H9 (cell line): Measurements from ENCODE around the gene PPP1R13B. TPM values are rescaled to one million over a fixed set of nuclear protein-coding genes. Genes with fewer than 3 reads are reported as not detected.

Experiments
- DNase-seq: peaks from one replicate; pipeline ENCODE4 v3.0.0-alpha.2; 2017
- H2AFZ ChIP-seq: one replicate; pipeline ENCODE4 v1.6.1; 2013; ENCODE audit warnings: mild to moderate bottlenecking, low read length, control low read depth, moderate library complexity
- H2AK5ac ChIP-seq: 2 replicates; pipeline ENCODE4 v1.6.1; 2013; ENCODE audit warnings: low read length, control low read depth, mixed read lengths; ENCODE audit not compliant: insufficient read length
- H2BK120ac ChIP-seq: one replicate; pipeline ENCODE4 v1.6.1; 2013; ENCODE audit warnings: low read depth, mild to moderate bottlenecking, low read length, control low read depth, inconsistent platforms; ENCODE audit not compliant: poor library complexity, severe bottlenecking
- H2BK12ac ChIP-seq: 2 replicates; pipeline ENCODE4 v1.6.1; 2013; ENCODE audit warnings: low read length, control low read depth, mixed read lengths, low read depth; ENCODE audit not compliant: insufficient read length
- H2BK15ac ChIP-seq: 2 replicates; pipeline ENCODE4 v1.6.1; 2013; ENCODE audit warnings: low read depth, low read length, control low read depth
- H2BK20ac ChIP-seq: one replicate; pipeline ENCODE4 v1.6.1; 2013; ENCODE audit warnings: low read depth, mild to moderate bottlenecking, low read length, control low read depth, inconsistent platforms; ENCODE audit not compliant: poor library complexity, severe bottlenecking
- H2BK5ac ChIP-seq: 2 replicates; pipeline ENCODE4 v1.6.1; 2013; ENCODE audit warnings: low read length, control low read depth, mixed read lengths; ENCODE audit not compliant: insufficient read length
- H3K14ac ChIP-seq: 2 replicates; pipeline ENCODE4 v1.6.1; 2013; ENCODE audit warnings: low read length, control low read depth; ENCODE audit not compliant: insufficient read depth
- H3K18ac ChIP-seq: 2 replicates; pipeline ENCODE4 v1.6.1; 2013; ENCODE audit warnings: low read depth, mild to moderate bottlenecking, mixed read lengths, low read length, control low read depth; ENCODE audit not compliant: insufficient read length
- H3K23ac ChIP-seq: 2 replicates; pipeline ENCODE4 v1.6.1; 2013; ENCODE audit warnings: low read length, control low read depth, mixed read lengths, low read depth; ENCODE audit not compliant: insufficient read length
- H3K23me2 ChIP-seq: 2 replicates; pipeline ENCODE4 v1.6.1; 2013; ENCODE audit warnings: low read depth, mild to moderate bottlenecking, mixed read lengths, low read length, control low read depth; ENCODE audit not compliant: insufficient read length, poor library complexity, severe bottlenecking
- H3K27ac ChIP-seq: 2 replicates; pipeline ENCODE4 v1.5.1; 2013; ENCODE audit warnings: low read length, control low read depth, mixed read lengths, low read depth; ENCODE audit not compliant: insufficient read length
- H3K27me3 ChIP-seq: 2 replicates; pipeline ENCODE4 v1.6.1; 2013; ENCODE audit warnings: low read length, control low read depth, inconsistent platforms; ENCODE audit not compliant: insufficient read depth
- H3K4ac ChIP-seq: 2 replicates; pipeline ENCODE4 v1.6.1; 2013; ENCODE audit warnings: low read depth, mild to moderate bottlenecking, control low read depth, inconsistent platforms, low read length, moderate library complexity
- H3K4me1 ChIP-seq: 2 replicates; pipeline ENCODE4 v1.6.1; 2013; ENCODE audit warnings: low read length, control low read depth, inconsistent platforms; ENCODE audit not compliant: insufficient read depth
- H3K4me2 ChIP-seq: 2 replicates; pipeline ENCODE4 v1.6.1; 2013; ENCODE audit warnings: low read length, control low read depth, mixed read lengths; ENCODE audit not compliant: insufficient read length, insufficient read depth
- H3K56ac ChIP-seq: 2 replicates; pipeline ENCODE4 v1.6.1; 2013; ENCODE audit warnings: low read depth, mild to moderate bottlenecking, mixed read lengths, low read length, control low read depth; ENCODE audit not compliant: insufficient read length
- H3K79me1 ChIP-seq: 2 replicates; pipeline ENCODE4 v1.6.1; 2013; ENCODE audit warnings: low read depth, mild to moderate bottlenecking, moderate library complexity, low read length, control low read depth, inconsistent platforms; ENCODE audit not compliant: insufficient read depth, poor library complexity, severe bottlenecking
- H3K79me2 ChIP-seq: 2 replicates; pipeline ENCODE4 v1.6.1; 2013; ENCODE audit warnings: low read length, control low read depth, inconsistent platforms; ENCODE audit not compliant: insufficient read depth
- H3K9ac ChIP-seq: 2 replicates; pipeline ENCODE4 v1.6.1; 2013; ENCODE audit warnings: low read length, control low read depth, mixed read lengths; ENCODE audit not compliant: insufficient read length; ENCODE audit errors: extremely low read depth
- H3K9me3 ChIP-seq: one replicate; pipeline ENCODE4 v1.6.1; 2013; ENCODE audit warnings: low read depth, low read length, inconsistent platforms; ENCODE audit not compliant: control insufficient read depth
- H3T11ph ChIP-seq: one replicate; pipeline ENCODE4 v1.6.1; 2013; ENCODE audit warnings: mild to moderate bottlenecking, low read length, control low read depth, inconsistent platforms
- H4K20me1 ChIP-seq: one replicate; pipeline ENCODE4 v1.6.1; 2013; ENCODE audit not compliant: control insufficient read depth, insufficient read length, insufficient read depth
- H4K5ac ChIP-seq: 2 replicates; pipeline ENCODE4 v1.6.1; 2013; ENCODE audit warnings: low read depth, mild to moderate bottlenecking, mixed read lengths, low read length, control low read depth; ENCODE audit not compliant: insufficient read length
- H4K8ac ChIP-seq: replicated peaks from 2 replicates; pipeline ENCODE4 v1.6.1; 2013; ENCODE audit warnings: low read length, control low read depth, mixed read lengths, low read depth; ENCODE audit not compliant: insufficient read length
- H4K91ac ChIP-seq: 2 replicates; pipeline ENCODE4 v1.6.1; 2013; ENCODE audit warnings: low read depth, mild to moderate bottlenecking, moderate library complexity, mixed read lengths, low read length, control low read depth; ENCODE audit not compliant: insufficient read length
- H3K27ac Mint-ChIP-seq, 3 experiments: 2 replicates in 2 of 3; 3 replicates in 1 of 3; pipeline ENCODE4 v1.8.0; 2020 to 2021; ENCODE audit warnings: mixed read lengths in 3 of 3, mild to moderate bottlenecking in 1 of 3, moderate library complexity in 1 of 3
- H3K27me3 Mint-ChIP-seq: 2 replicates; pipeline ENCODE4 v1.8.0; 2021; ENCODE audit warnings: low read depth, mild to moderate bottlenecking, moderate library complexity, mixed read lengths
- H3K36me3 Mint-ChIP-seq, 3 experiments: 2 replicates in 2 of 3; 3 replicates in 1 of 3; pipeline ENCODE4 v1.8.0; 2020 to 2021; ENCODE audit warnings: low read depth in 3 of 3, mixed read lengths in 3 of 3; ENCODE audit not compliant: insufficient read depth in 1 of 3
- H3K4me1 Mint-ChIP-seq, 2 experiments: 2 replicates each; pipeline ENCODE4 v1.8.0; 2020; ENCODE audit warnings: mixed read lengths in 2 of 2
- H3K4me3 Mint-ChIP-seq, 2 experiments: 2 replicates in 1 of 2; 3 replicates in 1 of 2; pipeline ENCODE4 v1.8.0; 2020 to 2021; ENCODE audit warnings: mild to moderate bottlenecking in 2 of 2, mixed read lengths in 2 of 2, moderate library complexity in 1 of 2
- H3K9me3 Mint-ChIP-seq, 2 experiments: 2 replicates in 1 of 2; 3 replicates in 1 of 2; pipeline ENCODE4 v1.8.0; 2020; ENCODE audit warnings: mild to moderate bottlenecking in 2 of 2, mixed read lengths in 2 of 2, moderate library complexity in 1 of 2
- WGBS: extraction: QIAGEN DNeasy Blood & Tissue Kit; methylation state at CpG from one replicate; pipeline ENCODE4 v1.1.7; 2013; ENCODE audit warnings: missing lambda C conversion rate, low lambda C conversion rate, mixed read lengths; ENCODE audit not compliant: insufficient read length; ENCODE audit errors: extremely low coverage; 5-methylcytosine and 5-hydroxymethylcytosine counted together
- total RNA-seq: library from RNA; stranded (reverse); gene quantifications from 2 replicates; pipeline ENCODE4 v1.2.1, GENCODE V29; 2021
- TF ChIP-seq, protein P1 (sequence below): fragments of 200-600 bp; sonication (generic); conservative IDR thresholded peaks from 3 replicates; pipeline ENCODE4 v1.8.0; 2021; ENCODE audit warnings: antibody characterized with exemption, mild to moderate bottlenecking

The PPP1R13B gene
- total RNA-seq, 1 experiment from 2014 or later = 6.0 TPM

DNA sequence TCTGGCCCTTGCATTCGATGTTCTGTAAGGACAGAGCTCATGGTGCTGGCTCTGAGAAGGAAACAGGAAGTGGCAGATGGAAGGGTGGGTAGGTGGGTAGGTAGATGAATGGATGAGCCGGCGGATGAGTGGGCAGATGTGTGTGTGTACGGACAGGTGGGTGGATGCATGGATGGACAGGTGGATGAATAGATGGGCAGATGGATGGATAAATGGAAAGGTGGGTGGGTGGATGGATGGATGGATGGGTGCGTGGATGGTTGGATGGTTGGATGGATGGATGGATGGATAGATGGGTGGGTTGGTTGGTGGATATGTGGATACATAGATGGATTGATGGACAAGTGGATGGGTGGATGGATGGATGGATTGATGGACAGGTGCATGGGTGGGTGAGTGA is 27.6 kb upstream of the PPP1R13B start:
- no peaks in the 10 kb centered on the region for H3K79me1 ChIP-seq

More for the DNA sequence above, 27.6 kb upstream of the PPP1R13B start:
- Mint-ChIP-seq H3K4me3 (no peak overlapping the region), H3K36me3 (no peaks in the 10 kb centered on the region), H3K4me1 (peaks cover 10% of the 10 kb centered on the region in 2 experiments), H3K9me3 (no peaks in the 10 kb centered on the region; a peak in 1 of 5 replicates), H3K27ac (no peak overlapping the region), H3K27me3 (no peaks in the 10 kb centered on the region; the same call in 1 of the 2 replicates)
- H2BK15ac ChIP-seq = no peak overlapping the region
- no peaks in the 10 kb centered on the region for H3K79me2 ChIP-seq
- no peak overlapping the region for H3K23ac ChIP-seq
- no peak overlapping the region for H2BK20ac ChIP-seq
- no peak overlapping the region for H3K56ac ChIP-seq
- H3K27ac ChIP-seq = no peak overlapping the region
- no peak overlapping the region; the same call in 1 of the 2 replicates for H3K14ac ChIP-seq
- H4K8ac ChIP-seq = no peak overlapping the region
- no peak overlapping the region for H2BK5ac ChIP-seq
- H3K18ac ChIP-seq = no peak overlapping the region
- H3K27me3 ChIP-seq = no peaks in the 10 kb centered on the region
- 100% methylated on average over 1 of the region's 5 CpGs for WGBS
- DNase-seq = no peak
- no peak overlapping the region for H2BK12ac ChIP-seq
- no peak overlapping the region for H3K4ac ChIP-seq
- no peaks in the 10 kb centered on the region for H3K9me3 ChIP-seq
- peaks cover 3% of the 10 kb centered on the region; the same call in 1 of the 2 replicates for H3K4me1 ChIP-seq
- H2BK120ac ChIP-seq = no peak overlapping the region
- no peak overlapping the region for H4K91ac ChIP-seq
- H4K20me1 ChIP-seq = no peaks in the 10 kb centered on the region
- no peak overlapping the region for H3K4me2 ChIP-seq
- H4K5ac ChIP-seq = no peak overlapping the region
- TF ChIP-seq, protein P1, sequence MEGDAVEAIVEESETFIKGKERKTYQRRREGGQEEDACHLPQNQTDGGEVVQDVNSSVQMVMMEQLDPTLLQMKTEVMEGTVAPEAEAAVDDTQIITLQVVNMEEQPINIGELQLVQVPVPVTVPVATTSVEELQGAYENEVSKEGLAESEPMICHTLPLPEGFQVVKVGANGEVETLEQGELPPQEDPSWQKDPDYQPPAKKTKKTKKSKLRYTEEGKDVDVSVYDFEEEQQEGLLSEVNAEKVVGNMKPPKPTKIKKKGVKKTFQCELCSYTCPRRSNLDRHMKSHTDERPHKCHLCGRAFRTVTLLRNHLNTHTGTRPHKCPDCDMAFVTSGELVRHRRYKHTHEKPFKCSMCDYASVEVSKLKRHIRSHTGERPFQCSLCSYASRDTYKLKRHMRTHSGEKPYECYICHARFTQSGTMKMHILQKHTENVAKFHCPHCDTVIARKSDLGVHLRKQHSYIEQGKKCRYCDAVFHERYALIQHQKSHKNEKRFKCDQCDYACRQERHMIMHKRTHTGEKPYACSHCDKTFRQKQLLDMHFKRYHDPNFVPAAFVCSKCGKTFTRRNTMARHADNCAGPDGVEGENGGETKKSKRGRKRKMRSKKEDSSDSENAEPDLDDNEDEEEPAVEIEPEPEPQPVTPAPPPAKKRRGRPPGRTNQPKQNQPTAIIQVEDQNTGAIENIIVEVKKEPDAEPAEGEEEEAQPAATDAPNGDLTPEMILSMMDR = no peak
- no peaks in the 10 kb centered on the region for H3K23me2 ChIP-seq
- no peak overlapping the region for H3T11ph ChIP-seq
- H3K9ac ChIP-seq = no peak overlapping the region
- H2AK5ac ChIP-seq = no peak overlapping the region
- no peak overlapping the region for H2AFZ ChIP-seq
